GM18868 (cell line): ENCODE measurements around the gene NXPE3.

ENCODE experiments used
- ATAC-seq: cut with Tn5 transposase; IDR thresholded peaks from one replicate; pipeline ENCODE4 v1.9.1; 2021; ENCODE audit warnings: mild to moderate bottlenecking, moderate library complexity; ENCODE audit not compliant: unreplicated experiment

The NXPE3 gene

GRCh38 chr3:101802179-101802578, 23.2 kb downstream of the NXPE3 start:
- no peak for ATAC-seq

- peak; percentile 92 for ATAC-seq
Observed at GRCh38 chr3:101803173-101803782, 24.3 kb downstream of the NXPE3 start.

DNA sequence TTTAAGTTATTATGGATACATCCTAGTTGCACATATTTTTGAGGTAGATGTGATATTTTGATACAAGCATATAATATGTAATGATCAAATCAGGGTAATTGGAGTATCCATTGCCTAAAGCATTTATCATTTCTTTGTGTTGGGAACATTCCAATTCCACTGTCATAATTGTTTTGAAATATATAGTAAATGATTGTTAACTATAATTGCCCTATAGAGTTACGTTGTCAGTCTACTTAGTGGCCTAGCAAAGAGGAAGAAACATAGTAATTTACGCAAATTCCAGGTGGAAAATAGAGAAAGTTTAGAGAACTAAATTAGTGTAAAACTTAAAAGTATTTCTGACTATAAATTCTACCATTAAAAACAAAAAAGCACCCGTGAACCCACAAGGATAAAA, 24.9 kb downstream of the NXPE3 start:
- ATAC-seq, result no peak

GRCh38 chr3:101806491-101806890, 27.5 kb downstream of the NXPE3 start:
- no peak for ATAC-seq

DNA sequence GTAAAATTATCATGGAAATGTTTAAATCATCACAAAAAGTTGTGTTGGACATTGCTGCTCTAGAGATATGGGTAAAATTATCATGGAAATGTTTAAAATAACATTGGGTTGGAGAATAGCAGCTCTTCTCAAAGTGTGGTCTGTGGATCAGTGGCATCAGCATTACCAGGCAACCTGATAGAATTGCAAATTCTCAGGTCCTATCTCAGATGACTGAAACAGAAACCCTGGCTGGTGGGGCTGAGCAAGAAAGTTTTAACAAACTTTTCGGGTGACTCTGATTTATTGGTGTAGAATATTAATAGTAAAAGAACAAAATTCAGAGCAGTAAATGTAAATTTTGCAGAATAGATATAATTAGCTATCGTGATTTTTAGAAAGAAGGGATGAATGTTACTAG, 28.9 kb downstream of the NXPE3 start:
- peak; percentile 76 for ATAC-seq

GRCh38 chr3:101809178-101810021, 30.4 kb downstream of the NXPE3 start:
- peak; percentile 36 for ATAC-seq

GRCh38 chr3:101810022-101810418, 31.0 kb downstream of the NXPE3 start:
- ATAC-seq, result no peak

GRCh38 chr3:101811875-101812274, 32.9 kb downstream of the NXPE3 start:
- ATAC-seq, result peak; percentile 35

DNA sequence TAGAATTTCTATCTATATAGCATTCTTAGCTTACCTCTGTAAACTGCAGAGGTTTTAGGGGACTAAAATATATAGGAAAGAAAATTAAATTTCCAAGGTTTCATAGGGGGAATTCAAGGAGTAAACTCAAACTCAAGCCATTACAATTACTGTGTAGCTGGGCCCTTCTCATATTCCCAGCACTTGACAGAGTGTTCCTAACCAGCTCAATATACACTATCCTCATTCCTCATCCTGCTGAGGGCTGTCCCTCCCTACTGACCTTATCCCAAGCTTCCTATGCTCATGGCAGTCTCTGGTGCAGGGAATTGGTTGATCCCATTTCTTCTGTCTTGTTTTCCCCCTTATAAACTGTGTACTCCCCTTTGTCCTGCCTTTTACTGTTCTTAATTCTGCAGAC, 33.9 kb downstream of the NXPE3 start:
- no peak for ATAC-seq

- no peak for ATAC-seq
Observed at GRCh38 chr3:101813817-101814440, 34.9 kb downstream of the NXPE3 start.

DNA sequence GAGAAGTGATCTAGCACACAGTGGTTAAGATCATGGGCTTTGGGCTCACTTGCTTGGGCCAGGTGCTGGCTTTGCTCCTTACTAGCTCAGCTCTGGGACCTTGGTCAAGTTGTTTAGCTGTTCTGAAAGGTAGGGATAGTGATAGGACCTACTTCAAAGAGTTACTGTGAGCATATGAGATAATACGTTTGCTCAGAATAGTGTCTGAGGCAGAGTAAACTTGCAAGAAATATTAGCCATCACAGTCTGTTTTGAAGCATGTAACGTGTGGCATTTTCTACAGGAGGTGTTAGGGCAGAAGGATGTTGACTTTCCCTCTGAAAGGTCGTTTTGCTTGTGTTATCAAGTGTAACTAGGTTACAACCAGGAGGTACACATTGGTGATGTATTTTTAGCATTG, 35.8 kb downstream of the NXPE3 start:
- peak; percentile 37 for ATAC-seq

DNA sequence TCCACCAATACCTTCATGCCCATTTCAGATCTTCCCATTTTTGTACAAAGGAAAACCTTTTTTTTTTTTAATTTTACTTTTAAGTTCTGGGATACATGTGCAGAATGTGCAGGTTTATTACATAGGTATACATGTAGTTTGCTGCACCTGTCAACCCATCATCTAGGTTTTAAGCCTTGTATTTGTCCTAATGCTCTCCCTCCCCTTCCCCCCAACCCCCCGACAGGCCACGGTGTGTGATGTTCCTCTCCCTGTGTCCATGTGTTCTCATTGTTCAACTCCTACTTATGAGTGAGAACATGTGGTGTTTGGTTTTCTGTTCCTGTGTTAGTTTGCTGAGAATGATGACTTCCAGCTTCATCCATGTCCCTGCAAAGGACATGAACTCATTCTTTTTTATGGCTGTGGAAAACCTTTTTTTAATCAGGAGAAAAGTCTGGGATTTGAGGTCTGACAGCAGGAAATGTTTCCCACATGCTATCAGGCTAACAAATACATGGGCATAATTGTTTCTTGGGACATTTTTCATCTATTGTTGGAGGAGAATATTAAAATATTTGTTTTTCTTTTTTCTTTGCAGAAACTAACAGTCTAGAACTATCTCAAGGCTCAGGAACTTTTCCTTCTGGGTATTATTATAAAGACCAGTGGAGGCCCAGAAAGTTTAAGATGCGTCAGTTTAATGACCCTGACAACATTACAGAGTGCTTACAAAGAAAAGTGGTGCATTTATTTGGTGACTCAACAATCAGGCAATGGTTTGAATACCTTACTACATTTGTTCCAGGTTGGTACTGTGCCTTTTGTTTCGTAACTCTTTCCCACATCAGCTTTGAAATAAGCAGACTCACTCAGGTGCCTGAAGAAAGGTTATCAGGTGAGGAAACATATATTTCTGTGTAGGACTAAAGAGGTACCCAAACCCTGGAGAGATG, 37.5 kb downstream of the NXPE3 start:
- no peak for ATAC-seq

- ATAC-seq, result no peak
Observed at GRCh38 chr3:101817992-101818391, 39.0 kb downstream of the NXPE3 start.

DNA sequence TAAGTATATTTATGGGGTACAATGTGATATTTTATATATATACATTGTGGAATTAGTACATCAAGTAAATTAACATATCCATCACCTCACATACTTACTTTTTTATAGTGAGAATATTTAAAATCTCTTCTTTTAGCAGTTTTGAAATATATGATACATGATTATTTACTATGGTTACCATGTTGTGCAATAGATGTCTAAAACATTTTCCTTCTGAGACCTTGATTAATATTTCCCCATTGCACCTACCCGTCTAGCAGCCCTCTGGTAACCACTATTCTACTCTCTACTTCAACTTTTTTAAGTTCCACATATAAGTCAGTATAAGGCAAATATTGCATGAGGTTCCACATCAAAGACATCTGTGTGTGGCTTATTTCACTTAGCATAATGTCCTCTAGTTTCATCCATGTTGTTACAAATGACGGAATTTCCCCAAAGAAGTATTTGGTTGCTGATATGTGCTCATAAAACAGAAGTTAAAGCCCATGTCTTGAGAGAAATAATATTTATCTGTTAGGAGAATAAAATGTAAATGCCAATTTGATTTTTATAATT, 40.7 kb downstream of the NXPE3 start:
- ATAC-seq, result peak; percentile 91

DNA sequence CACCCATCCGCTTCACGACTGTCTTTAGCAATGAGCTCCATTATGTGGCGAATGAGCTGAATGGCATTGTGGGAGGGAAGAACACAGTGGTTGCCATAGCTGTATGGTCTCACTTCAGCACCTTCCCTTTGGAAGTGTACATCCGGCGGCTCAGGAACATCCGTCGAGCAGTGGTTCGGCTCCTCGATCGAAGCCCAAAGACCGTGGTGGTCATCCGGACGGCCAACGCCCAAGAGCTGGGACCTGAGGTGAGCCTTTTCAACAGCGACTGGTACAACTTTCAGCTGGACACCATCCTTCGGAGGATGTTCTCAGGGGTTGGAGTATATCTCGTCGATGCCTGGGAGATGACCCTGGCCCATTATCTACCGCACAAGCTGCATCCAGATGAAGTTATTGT, 42.5 kb downstream of the NXPE3 start:
- no peak for ATAC-seq

DNA sequence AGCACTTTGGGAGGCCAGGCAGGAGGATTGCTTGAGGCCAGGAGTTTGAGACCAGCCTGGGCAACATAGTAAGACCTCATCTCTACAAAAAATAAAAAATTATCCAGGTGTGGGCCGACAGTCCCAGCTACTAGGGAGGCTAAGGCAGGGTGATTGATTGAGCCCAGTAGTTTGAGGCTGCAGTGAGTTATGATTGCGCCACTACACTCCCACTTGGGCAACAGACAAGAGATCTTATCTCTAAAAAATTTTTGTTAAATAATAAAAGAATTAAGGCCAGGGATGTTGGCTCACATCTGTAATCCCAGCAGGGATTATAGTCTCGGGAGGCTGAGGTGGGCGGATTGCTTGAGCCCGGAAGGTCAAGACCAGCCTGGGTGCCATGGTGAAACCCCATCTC, 44.5 kb downstream of the NXPE3 start:
- ATAC-seq, result no peak

DNA sequence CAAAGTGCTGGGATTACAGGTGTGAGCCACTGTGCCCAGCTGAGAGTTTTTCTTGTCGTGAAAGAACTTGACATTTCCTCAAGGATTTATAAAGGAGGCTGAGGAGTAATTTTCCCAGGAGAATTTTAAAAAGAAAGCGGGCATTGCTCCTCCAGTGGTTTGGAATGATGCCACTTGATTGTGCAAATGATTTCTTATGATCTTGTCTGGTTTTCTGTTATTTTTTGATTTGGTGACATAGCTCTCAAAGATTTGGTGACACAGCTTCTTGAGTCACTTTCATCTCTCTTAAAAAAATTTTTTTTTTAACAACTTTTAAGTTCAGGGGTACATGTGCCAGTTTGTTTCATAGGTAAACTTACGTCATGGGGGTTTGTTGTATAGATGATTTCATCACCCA, 45.7 kb downstream of the NXPE3 start:
- ATAC-seq, result no peak

DNA sequence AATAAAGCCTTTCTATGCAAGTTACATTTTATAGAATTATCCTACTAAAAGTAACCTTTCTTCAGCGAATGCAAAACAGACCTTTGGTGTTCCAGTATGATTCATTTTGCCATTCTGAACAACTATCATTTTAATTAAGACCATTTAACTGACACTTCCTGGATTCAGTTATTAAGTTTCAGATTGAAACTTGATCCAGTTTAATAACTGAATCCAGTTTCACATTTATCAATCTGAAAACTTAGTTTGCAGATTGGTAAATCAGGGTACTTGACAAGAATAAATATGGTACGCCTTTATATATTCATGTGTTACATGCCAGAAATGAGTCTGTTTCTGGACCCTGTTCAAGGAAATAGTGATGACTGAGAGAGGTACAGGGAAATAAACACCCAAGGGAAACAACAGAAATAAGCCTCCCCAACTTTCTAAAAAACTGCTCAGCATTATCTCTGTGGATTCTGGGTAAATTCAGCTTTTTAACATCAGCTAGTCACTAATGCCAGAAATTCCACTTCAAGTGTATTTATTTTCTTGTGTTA, 47.0 kb downstream of the NXPE3 start:
- peak; percentile 10 for ATAC-seq

DNA sequence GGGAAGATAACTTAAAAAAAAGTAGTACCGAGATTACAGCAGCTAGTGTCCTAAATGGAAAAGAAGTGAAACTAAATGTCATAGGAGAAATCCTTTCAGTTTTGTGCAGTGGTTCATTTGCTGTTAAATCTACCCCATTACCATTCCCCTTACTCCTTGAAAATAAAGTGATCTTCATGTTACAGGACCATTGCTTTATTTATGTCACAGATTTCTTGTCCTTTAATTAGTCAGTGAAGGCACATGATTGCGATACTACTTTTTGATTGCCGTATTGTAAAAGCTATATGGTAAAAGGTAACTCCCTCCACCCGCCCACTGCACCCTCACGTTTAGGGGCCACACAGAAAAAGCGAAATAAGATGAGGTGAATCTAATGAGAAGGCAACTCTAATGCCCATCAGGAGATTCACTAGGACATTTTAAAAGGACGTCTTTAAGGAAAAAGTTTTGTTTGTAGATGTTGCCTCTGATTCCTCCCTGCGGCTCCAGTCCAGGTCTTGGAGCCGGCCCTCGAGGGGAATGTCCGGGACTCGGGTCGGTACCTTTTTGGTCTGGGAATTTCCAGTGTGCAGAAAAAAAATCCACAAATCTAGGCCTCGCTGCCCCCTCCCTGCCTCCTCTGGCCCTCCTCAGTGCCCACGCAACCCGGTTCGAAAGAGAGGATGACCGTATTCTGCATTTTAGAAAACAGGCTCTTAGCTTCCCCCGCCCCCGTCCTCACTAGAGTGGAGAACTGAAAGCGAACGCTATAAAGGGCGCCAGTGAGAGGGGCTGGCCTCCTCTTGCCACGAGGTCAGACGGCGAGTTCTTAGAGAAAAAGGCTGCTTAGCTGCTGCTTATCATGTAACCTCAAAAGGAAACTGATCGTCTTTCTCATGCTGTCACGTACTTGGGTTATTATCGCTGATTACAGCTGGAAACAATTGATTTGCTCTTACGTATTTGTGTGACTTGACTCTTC, 48.5 kb downstream of the NXPE3 start:
- peak; percentile 83 for ATAC-seq
